GM12878 (cell line): ENCODE measurements around the gene SERTAD1.

Source experiments
- BRCA1 ChIP-seq: IDR thresholded peaks from 2 replicates; pipeline ENCODE4 v1.6.1; 2011; ENCODE audit warnings: low read depth, low read length, improper control_type of control experiment
- CEBPB ChIP-seq, 2 experiments: fragments of 150-350 bp in 1 of 2; IDR thresholded peaks; 2 replicates each; pipeline ENCODE4 v1.6.1; 2012 to 2014; ENCODE audit warnings: low read depth in 2 of 2, low read length in 2 of 2, borderline replicate concordance in 1 of 2, inconsistent platforms in 1 of 2
- CHD2 ChIP-seq: IDR thresholded peaks from 2 replicates; pipeline ENCODE4 v1.6.1; 2011; ENCODE audit warnings: low read depth, low read length, improper control_type of control experiment, borderline replicate concordance
- CTCF ChIP-seq, 3 experiments: IDR thresholded peaks in 2 of 3; conservative IDR thresholded peaks in 1 of 3; 2 replicates each; pipeline ENCODE4 v1.5.1; 2011; ENCODE audit warnings: low read depth in 3 of 3, low read length in 3 of 3, mild to moderate bottlenecking in 3 of 3, control low read depth in 2 of 3, moderate library complexity in 2 of 3, inconsistent platforms in 1 of 3, mixed read lengths in 1 of 3; ENCODE audit not compliant: control insufficient read depth in 2 of 3, insufficient read depth in 1 of 3; ENCODE audit errors: extremely low read depth in 1 of 3
- EZH2 ChIP-seq: IDR thresholded peaks from 2 replicates; pipeline ENCODE4 v1.6.1; 2012; ENCODE audit warnings: low read depth, mild to moderate bottlenecking, control low read depth, inconsistent platforms, low read length, borderline replicate concordance; ENCODE audit not compliant: control insufficient read depth
- FOXM1 ChIP-seq: IDR thresholded peaks from 2 replicates; pipeline ENCODE4 v1.6.1; 2012; ENCODE audit warnings: low read depth, mild to moderate bottlenecking, inconsistent platforms, low read length, moderate library complexity
- ZBTB11 ChIP-seq: fragments of 450-650 bp; formaldehyde crosslinking; IDR thresholded peaks from 2 replicates; pipeline ENCODE4 v1.5.0; 2022; ENCODE audit warnings: mild to moderate bottlenecking, missing genetic modification characterization

- TF ChIP-seq EZH2 (no peak), BRCA1 (no peak), ZBTB11 (CRISPR knock-in tag) (no peak), CTCF (IDR thresholded peaks at IDR 0.05 in 2 of 3, conservative IDR thresholded peaks at IDR 0.05 in 1 of 3; ENCODE audit: control insufficient read depth in 2 of 3, extremely low read depth in 1 of 3, insufficient read depth in 1 of 3, low read depth in 3 of 3, low read length in 3 of 3) (no peak), CHD2 (no peak), FOXM1 (no peak), CEBPB (IDR thresholded peaks at IDR 0.05; ENCODE audit: borderline replicate concordance in 1 of 2, low read depth in 2 of 2, low read length in 2 of 2) (no peak)
These were observed 6.0 kb downstream of the SERTAD1 start for GRCh38 chr19:40419780-40420179.
